Hematopoietic multipotent progenitor cell treated with erythropoietin and hydrocortisone succinate and interleukin-3 and kit ligand, for 17 days (in vitro differentiated cells): Measurements from ENCODE around the gene PCDH1.
"Not testable (repeated sequence)": the region's sequence is repeated elsewhere in the genome, so short reads cannot be mapped to it uniquely, and the experiment has no call there.

Experiments
- DNase-seq: peaks from one replicate; pipeline ENCODE4 v3.0.0-alpha.2; 2015; ENCODE audit warnings: low spot score

The PCDH1 gene

DNA sequence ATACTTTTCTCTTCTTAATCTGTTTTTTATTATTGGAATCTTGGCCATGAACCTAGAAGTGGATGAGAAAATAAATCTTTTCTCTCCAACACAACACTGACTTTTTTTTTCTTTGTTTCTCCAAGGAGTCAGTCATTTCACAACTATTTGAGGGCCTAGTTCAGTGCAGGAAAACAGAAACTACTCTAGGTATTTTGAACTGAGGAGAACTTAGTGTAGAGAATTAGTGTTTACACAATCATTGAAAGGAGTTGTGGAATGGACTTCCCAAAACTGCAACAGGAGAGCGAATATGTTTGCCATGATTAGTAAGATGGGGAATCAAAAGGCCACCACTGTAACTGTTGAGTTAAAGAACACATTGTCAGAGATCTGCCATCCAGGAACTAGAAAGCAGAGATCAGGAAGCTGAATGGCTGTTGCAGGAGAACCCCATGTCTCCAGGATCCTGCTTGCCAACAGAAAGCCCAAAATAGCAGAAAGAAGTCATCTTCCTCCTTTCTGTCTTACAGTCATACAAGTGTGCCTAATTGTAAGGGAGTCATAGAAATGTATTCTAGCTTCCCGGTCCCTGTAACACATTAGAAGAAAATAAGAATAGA lies 20.3 kb upstream of the PCDH1 start:
- no peak for DNase-seq

GRCh38 chr5:141897425-141897824 lies 19.2 kb upstream of the PCDH1 start:
- DNase-seq: no peak

- DNase-seq: not testable (repeated sequence)
These were observed 12.2 kb upstream of the PCDH1 start for GRCh38 chr5:141890429-141890828.

- no peak for DNase-seq
These were observed 11.2 kb upstream of the PCDH1 start for GRCh38 chr5:141889282-141889871.

- DNase-seq: no peak
These were observed 5.7 kb upstream of the PCDH1 start for GRCh38 chr5:141883892-141884318.

DNA sequence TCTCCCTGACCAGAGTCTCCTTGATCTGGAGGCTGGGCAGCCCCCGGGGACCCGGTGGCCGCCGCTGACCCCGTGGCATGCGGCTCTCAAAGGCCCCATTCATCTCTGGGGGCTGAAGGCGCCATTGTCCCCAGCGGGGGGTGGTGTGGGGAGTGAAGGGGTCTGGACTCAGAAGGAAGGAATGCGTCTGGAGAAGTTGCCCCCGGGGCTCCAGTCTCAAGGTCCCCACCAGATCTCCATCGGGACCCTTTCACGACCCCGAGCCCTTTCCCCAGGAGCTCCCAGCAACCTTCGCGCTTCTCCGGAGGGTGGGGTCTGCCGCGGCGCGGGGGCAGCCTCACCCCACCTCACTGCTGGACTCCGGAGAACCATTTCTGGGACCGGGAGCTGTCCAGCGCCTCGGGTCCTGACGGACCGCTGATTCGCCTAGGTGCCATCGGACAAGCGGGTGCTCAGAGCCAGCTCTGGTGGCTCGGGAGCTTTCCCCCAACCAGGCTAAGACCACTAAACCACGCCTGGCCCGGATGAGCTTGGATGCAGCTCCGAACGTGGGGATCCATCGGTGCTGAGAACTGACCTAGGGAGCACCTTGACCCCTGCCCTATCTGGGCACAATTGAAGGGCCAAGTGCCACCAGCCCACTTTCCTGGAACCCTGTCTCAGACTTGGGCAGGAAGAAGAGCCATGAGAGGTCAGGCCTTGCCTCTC lies 5.1 kb upstream of the PCDH1 start:
- no peak for DNase-seq

DNA sequence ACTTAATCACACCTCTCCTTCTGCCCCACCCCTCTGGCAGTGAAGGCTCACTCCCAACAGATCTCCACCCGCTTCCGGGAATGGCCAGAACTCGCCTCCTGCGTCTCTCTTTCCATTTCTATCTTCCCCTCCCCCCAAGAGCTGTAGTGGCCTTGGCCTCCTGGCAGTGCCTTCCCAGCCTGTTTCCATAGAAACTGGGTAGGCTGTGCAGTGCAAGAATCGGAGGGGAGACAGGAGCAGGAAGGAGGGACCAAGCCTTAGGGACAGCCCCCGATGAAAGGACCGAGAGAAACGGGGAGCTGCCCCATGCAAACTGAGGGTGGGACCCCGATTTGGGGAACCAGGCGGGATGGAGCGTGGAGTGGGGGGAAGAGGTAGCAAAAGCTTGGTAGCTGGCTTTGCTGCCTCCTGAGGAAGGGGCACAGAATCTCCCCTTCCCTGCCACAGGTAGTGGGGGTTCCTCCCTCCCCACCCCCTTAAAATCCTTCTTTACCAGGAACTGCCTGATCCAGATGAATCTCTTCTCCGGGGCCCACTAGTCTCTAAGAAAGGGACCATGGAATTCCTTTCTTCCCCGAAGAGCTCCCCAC lies 4.5 kb upstream of the PCDH1 start:
- DNase-seq: no peak

- no peak for DNase-seq
These were observed 3.7 kb upstream of the PCDH1 start for GRCh38 chr5:141881886-141882285.

DNA sequence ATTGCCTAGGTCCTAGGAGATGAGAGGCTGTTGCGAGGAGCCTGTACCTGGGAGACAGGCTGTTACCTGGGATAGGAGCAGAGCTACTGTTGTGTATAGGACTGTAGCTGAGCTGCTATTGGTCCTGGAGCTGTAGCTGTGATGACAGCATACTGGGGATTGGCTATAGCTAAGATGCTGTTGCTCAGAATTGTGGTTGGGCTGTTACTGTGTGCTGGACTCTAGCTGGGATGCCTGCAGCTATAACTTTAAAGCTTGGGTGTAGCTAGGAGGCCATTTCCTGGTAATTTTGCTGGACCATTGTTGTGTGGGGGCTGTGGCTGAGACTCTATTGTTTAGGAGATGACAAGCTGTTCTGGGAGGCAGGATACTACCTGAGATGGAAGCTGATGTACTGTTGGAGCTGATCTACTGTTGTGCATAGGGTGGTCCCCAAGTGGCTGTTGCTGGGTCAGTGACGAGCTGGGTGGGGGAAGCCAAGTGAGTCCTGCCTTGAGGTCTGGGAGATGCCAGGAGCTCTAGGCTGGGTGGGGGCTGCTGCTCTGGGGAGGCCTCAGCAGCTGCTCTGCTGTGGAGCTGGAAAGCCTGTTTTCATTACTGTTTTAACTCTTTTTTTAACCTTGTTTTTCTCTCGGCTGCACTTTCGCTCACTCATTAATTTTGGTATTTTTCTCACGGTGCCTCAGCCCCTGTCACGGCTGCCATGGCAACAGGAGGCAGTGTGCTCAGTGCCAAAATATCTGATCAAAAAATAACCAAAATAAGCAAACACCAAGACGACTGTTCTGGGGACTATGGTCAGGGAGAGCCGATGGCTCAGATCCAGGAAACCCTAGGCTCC lies 3.0 kb upstream of the PCDH1 start:
- no peak for DNase-seq

GRCh38 chr5:141879941-141880738 lies 1.9 kb upstream of the PCDH1 start:
- no peak for DNase-seq

- DNase-seq: no peak
These were observed 1.2 kb upstream of the PCDH1 start for GRCh38 chr5:141879426-141879759.

GRCh38 chr5:141878711-141879425 lies 658 bp upstream of the PCDH1 start:
- peak; percentile 97 for DNase-seq

DNA sequence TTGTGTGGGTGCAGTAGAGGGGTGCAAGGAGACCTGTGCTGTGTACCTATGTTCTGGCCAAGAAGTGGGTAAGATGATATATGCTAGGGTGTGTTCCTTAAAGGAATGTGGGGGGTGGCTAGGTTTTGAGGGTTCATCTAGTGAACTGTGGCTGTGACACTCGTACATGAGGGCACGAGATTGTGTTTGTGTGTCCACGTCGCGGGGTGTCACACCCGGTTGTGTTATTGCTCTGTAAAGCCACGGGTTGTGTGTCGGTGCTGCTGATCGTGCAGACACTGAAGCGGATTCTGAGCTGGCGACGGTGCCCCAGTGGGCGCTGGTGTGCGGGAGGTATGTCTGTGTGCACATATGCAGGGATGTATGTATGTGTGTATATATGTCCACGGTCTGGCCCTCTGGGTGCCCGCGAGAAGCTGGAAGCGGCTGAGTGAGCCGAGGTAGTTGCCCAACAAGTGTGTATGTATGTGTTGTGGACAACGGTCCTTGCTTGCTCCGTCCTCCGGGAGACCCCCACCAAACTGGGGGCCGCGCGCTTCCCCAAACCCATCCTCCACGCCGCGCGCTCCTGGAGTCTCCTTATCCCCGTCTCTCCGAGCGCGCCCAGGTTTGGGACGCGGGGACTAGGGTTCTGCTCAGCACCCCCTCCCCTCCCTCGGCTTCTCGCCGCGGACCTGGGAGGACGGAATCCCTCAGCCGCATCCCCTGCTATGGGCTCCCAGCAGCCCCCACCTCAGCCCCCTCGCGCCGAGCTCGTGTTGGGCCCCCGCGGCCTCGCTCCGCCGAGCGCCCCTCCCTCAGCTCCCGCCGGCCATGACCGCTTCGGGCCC lies 639 bp downstream of the PCDH1 start:
- DNase-seq: peak; percentile 46

DNA sequence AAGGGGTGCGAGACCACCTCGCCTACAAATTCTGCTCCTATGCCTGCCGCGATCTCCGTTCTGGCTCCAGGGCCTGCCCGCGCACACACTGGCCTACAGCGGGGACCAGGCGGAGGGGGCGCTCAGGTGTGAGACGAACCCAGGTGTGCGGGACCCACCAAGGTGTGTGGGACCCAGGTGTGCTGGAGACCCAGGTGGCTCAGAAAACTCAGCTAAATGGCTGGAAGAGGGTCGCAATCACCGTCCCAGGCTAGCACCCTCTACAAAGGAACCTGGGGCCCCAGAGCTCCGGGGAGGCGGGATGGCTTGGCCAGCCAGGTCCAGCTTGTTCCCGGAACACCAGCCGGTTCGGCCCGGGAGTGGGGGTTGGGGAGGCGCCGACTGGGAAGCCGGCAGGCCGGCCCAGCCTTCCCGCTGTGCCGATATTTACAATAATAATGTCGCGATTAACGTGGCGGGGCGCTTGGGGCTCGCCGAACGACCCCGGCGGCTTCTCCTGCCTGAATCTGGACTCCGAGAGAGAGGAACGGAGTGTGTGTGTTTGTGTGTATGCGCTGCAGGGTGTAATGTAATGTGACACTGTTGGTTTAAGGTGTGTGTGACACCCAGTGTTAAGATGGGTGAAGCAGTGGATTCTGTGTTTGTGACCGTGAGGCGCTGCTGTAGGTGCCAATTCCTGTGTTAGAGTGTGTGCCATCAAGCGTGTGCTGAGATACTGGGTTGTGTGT lies 1.4 kb downstream of the PCDH1 start:
- DNase-seq: peak; percentile 44

DNA sequence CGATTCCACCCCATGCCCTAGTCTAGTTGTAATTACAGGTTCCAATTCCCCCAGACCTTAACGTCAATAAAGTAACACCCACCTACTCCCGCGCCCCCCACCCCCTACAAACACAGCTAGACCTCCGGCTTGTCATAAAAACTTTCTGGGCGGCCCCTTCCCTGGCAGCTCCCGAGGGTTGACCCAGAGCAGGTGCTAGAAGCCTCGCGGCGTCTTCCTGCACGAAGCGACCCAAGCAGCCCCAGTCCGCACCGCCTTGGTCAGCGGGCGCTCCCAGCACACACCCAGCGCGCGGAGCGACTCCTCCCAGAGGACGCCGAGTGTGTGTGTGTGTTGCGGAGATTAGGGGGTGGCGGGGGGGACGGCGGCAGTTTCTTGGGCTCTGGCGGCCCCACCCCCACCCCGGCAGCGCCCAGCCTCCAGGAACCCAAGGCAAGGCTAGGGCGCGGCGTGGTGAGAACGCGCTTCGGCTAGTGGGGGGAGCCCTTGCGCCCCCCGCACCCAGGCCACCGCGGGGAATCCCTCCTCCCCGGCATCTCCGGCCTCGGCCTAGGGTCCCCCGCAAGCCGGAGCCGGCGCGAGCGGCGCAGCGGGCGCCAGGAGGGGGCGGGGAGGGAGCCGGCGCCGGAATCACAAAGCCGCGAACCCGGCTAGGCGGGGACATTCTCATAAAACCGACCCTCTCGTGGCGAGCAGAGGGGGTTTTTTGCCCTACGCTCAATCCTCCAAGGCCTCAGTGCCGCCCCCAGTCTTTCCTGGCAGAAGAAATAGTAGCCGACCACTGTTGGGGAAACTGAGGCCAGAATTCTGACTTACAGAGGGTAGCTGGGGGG lies 2.2 kb downstream of the PCDH1 start:
- DNase-seq: peak; percentile 84

GRCh38 chr5:141875022-141875740 lies 3.0 kb downstream of the PCDH1 start:
- DNase-seq: peak; percentile 26

DNA sequence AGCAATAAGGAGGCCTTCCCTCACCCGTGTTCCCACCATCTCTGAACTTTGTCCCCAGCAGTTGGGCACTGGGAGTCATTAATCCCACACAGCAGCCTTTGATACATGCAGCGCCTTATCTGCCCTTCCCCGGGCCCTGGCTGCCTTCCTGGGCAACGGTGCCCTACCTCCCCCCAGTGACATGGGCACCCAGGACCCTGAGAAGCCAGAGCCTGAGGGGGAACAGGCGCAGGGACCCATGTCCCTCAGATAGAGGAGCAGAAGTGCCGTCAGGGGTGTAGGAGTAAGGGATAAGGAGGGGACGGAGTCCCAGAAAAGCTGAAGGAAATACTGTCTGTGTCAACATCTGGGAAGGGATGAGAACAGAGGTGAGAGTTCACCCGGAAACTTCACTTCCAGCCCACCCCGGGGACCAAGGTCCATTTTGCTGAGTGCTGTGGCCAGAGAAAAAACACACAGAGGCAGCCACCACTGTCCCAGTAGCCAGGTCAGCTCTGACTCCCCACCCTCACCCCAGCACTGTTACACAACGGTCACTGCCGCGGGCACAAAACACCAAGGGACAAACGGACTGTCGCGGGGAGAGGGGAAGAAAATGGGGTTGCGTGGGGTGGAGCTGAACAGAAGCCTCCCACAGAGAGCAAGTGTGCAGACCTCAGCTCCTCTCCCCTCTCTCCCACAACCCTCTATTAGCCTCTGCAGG lies 3.8 kb downstream of the PCDH1 start:
- DNase-seq: peak; percentile 24
